IPS DF 19.7 (cell line): ENCODE data around the gene PARVB.

Source experiments
- DNase-seq: peaks from one replicate; pipeline ENCODE4 v3.0.0-alpha.2; 2013; ENCODE audit warnings: low read depth, low spot score

PARVB gene

GRCh38 chr22:44159221-44159620 lies 135.1 kb downstream of the PARVB start:
- DNase-seq, result no peak

GRCh38 chr22:44159811-44160210 lies 135.7 kb downstream of the PARVB start:
- DNase-seq, result no peak

- no peak for DNase-seq
These were observed 136.3 kb downstream of the PARVB start for GRCh38 chr22:44160421-44160820.

- DNase-seq, result no peak
These were observed 137.6 kb downstream of the PARVB start for GRCh38 chr22:44161673-44162072.

- DNase-seq, result no peak
These were observed 138.9 kb downstream of the PARVB start for GRCh38 chr22:44162960-44163359.

- no peak for DNase-seq
These were observed 139.4 kb downstream of the PARVB start for GRCh38 chr22:44163536-44163935.

- no peak for DNase-seq
These were observed 139.9 kb downstream of the PARVB start for GRCh38 chr22:44164031-44164430.

GRCh38 chr22:44165286-44165874 lies 141.3 kb downstream of the PARVB start:
- no peak for DNase-seq

- no peak for DNase-seq
These were observed 142.6 kb downstream of the PARVB start for GRCh38 chr22:44166498-44167276.

- no peak for DNase-seq
These were observed 143.4 kb downstream of the PARVB start for GRCh38 chr22:44167501-44167900.

GRCh38 chr22:44168206-44168605 lies 144.1 kb downstream of the PARVB start:
- no peak for DNase-seq

- no peak for DNase-seq
These were observed 146.4 kb downstream of the PARVB start for GRCh38 chr22:44170470-44170869.

- DNase-seq, result no peak
These were observed 147.5 kb downstream of the PARVB start for GRCh38 chr22:44171561-44171960.

- DNase-seq, result no peak
These were observed 148.4 kb downstream of the PARVB start for GRCh38 chr22:44172370-44173108.

GRCh38 chr22:44173154-44173553 lies 149.1 kb downstream of the PARVB start:
- no peak for DNase-seq

- no peak for DNase-seq
These were observed 151.6 kb downstream of the PARVB start for GRCh38 chr22:44175676-44176075.

- no peak for DNase-seq
These were observed 155.3 kb downstream of the PARVB start for GRCh38 chr22:44179196-44179988.

GRCh38 chr22:44179989-44180705 lies 156.0 kb downstream of the PARVB start:
- DNase-seq, result no peak

GRCh38 chr22:44180706-44181032 lies 156.6 kb downstream of the PARVB start, which contains the start of gene PARVG:
Gene PARVG, plus strand, starts transcription at chr22:44180925. Its CDS starts 2,405 bp downstream, at chr22:44183330.
- peak; percentile 57 for DNase-seq

GRCh38 chr22:44181033-44181911 lies 157.2 kb downstream of the PARVB start:
- DNase-seq, result no peak
